HG03520 (cell line): Measurements from ENCODE around the gene KRT25.
"Not testable (repeated sequence)": the region's sequence is repeated elsewhere in the genome, so short reads cannot be mapped to it uniquely, and the experiment has no call there.

Source experiments
- ATAC-seq: cut with Tn5 transposase; IDR thresholded peaks from one replicate; pipeline ENCODE4 v1.9.1; 2021; ENCODE audit warnings: mild to moderate bottlenecking, moderate library complexity; ENCODE audit not compliant: unreplicated experiment

The KRT25 gene

DNA sequence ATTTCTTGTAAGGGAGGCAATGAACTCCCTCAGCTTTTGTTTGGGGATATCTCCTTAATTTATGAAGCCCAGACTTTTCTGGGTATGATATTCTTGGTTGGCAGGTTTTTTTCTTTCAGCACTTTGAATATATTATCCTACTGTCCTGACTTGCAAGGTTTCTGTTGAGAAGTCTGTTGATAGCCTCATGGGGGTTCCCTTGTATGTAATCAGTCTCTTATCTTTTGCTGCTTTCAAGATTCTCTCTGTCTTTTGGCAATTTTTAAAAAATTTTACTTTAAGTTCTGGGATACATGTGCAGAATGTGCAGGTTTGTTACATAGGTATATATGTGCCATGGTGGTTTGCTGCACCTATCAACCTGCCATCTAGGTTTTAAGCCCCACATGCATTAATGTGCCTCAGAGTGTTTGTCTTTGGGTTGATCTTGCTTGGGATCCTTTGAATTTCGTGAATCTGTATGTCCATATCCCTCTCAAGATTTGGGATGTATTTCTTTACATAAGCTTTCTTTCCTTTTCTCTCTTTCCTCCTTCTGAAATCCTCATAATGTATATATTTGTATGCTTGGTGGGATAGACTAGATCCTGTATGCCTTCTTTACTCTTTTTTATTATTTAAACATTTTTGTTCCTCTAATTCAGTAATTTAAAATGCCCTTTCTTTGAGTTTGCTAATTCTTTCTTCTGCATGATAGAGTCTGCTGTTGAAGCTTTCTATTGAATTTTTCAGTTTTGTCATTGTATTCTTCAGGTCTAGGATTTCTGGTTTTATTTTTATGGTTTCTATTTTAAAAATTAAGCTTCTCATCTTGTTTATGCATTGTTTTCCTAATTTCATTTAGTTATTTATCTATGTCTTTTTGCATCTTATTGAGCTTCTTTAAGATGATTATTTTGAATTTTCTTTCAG is 5.2 kb upstream of the KRT25 start:
- ATAC-seq: no peak

DNA sequence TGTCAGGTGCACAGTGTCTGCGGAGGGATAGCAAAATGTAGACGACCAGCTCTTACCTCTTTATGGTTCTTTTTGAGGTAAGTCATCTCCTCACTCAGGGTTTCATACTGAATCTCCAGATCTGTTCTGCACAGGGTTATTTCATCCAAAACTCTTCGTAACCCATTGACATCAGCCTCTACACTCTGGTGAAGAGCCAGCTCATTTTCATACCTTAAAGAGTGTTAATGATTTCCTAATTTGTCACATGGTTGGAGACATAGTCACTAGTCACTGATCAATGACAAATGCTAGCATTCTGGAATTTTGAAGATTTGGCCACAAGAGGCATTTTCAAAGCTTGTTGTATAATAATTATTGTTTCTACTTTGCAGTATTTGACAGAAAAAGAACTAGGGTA is 1.3 kb downstream of the KRT25 start:
- ATAC-seq: no peak

DNA sequence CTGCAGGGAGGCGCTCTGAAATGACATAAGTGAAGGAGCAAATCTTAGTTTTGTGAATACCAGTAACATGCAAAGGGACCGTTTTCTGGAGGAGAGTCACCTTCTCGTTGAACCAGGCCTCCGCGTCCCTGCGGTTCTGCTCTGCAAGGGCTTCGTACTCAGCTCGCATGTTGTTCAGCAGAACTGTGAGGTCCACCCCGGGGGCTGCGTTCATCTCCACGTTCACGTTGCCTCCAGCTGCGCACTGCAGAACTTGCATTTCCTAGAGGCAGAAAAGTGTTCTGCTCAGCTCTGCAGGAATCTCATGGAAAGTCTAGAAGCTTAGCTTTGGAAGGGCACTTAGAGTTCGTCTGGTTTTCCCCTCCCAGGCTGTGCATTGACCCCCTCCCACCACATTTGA is 4.1 kb downstream of the KRT25 start:
- no peak for ATAC-seq

DNA sequence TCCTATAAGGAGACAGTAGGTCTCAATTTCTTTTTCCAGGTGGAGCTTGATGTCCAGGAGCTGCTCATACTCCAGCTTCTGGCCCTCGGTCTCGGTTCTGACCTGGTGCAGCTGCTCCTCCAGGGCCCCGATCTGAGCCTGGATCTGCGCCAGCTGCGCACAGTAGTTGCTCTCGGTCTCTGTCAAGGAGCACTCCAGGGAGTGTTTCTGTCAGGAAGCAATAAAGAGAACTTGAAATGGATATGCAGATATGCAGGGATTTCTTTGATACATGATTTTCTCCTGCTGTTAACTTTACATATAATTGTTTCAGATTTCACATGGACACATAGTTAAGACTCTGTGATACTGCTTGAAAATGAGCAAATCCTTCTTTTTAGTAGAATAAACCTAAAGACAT is 4.7 kb downstream of the KRT25 start:
- ATAC-seq: no peak

DNA sequence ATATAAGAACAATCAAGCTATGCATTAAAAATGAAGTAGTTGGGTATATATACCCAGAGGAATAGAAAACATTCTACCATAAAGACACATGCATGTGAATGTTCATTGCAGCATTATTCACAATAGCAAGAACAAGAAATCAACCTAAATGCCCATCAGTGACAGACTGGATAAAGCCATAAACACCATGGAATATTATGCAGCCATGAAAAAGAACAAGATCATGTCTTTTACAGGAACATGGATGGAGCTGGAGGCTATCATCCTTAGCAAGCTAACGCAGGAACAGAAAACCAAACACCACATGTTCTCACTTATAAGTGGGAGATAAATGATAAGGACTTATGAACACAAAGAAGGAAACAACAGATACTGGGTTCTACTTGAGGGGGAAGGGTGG is 6.5 kb downstream of the KRT25 start:
- ATAC-seq: not testable (repeated sequence)

DNA sequence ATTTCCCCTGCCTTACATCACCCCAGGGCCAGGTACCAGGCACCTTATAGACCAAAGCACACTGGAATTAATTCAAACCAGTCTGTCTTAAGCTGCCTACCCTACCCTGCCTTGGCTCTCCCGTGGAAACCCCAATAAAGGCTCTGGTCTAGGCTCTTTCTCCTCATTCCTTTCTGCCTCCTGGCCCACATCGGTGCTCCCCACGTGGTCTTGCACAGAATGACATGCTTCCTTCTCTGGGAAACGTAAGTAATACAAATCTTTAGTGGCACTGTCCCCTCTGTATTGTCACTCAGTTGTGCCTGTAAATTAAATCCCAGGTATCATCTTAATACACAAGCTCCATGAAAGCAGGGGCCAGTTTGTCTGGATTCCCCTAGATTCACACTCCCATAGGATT is 16.6 kb downstream of the KRT25 start:
- ATAC-seq: no peak

DNA sequence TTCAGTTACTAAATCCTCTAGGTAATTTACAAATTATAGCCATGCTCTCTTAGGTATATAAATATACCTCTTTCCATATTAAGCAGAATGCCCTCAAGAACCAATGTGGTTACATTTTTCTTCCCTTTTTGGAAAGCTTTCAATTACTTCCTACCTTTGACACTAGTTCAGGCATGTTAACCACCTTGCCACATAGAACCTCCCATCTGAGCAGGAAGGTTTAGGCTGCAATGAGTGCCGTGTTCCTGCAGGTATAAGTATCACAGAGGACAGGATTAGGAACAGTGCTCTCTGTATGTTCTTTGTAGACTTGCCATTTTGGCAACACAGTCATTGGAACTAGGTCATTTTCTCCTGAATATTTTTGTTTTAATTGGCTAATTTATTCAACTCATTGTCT is 20.1 kb downstream of the KRT25 start:
- no peak for ATAC-seq

DNA sequence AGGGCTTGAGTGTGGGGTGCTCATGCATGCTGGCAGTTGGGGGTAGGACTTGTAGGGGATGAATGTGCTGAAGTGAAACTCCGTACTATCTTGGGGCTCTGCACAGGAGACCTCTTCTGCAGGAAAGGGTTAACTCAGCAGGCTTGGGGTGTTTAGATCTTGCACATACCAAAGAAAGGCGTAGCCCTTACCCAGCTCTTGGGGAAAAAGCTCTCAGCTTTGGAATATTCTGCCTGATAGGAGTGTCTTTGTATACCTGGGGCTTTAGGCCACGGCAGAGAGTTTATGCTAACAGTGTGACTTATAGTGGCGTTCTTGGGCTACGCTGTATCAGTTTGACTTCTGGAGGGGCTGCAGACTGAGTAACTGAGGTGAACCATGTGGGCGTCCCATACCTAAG is 21.1 kb downstream of the KRT25 start:
- ATAC-seq: no peak

DNA sequence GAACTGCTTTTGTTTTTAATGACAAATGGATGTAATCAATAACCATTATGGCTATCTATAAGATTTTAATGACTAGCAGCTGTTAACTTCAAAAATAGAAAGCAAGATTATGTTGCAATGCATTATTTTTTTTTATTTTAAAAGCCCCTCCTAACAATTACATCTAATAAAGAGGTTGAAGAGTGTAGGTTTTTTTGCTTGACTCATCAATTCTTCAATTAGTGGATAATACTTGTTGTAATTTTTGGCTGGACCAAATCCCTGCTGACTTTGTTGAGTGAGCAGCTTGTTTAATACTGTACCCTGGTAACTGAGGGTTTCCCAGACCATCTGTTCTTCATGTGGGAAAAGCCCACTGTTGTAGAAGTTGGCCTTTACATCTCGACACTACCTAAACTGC is 24.2 kb downstream of the KRT25 start:
- ATAC-seq: no peak

DNA sequence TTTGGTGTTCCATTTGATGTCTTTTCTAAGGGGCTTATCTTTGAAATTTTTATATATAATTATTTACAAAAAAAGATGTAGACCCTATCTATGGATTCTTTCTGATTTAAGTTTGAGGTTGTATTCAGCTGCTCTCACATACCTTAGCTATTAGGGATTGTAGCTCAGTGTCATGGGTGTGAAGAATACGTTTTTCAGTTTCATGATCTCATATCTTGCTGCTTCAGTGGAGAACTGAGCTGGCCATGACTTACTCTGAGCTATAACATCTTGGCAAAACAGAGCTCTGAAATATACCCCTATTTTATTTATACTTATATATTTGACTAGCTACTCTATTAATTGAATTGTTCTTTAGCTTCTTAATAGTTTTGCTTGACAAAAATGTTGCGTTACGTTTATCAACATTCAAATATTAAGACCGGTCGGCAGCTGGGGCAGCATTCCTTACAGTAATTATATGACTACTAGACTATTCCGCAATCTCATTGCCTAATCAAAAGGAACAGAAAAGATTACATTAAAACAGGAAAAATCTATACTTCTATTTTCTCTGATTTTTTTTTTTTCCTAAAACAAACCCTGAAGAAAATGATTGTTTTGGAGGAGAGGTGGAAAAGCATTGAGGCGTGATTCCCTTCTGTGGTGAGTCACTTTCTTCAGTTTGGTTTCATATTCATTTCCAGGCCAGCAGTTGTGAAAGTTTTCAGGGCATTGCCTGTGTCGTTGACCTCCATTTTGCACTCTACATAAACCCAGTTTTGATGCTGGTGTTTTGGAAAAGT is 27.5 kb downstream of the KRT25 start:
- no peak for ATAC-seq

DNA sequence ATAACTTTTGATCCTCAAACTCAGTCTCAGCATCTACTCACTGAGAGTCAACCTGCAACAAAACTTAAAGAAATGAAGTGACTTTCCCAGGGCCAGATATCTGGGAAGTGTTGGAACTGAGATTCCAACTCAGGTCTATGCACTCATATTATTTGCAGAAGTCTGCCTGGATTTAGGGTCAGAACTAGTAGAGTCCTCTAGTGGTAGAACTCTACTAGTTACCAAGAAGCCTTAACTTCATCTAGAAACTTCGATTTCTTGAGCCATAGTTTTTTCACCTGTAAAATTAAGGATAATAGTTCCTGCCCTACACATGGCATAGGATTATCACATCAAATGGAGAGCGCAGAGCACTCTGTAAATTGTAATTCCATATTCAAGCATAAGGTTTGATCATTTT is 28.2 kb downstream of the KRT25 start:
- no peak for ATAC-seq

DNA sequence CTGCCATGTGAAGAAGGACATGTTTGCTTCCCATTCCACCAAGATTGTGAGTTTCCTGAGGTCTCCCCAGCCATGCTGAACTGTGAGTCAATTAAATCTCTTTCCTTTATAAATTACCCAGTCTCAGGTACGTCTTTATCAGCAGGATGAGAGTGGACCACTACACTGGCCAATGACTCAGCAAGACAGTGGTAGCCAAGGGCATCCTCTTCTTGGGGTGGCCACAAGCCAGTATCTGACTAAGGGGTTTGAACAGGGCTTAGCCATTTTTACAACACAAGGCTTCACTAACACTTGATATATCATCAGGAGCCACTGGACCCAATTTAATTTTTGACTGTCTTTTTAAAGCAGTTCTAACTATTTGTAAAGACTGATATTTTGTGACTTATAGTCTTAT is 30.5 kb downstream of the KRT25 start:
- no peak for ATAC-seq

DNA sequence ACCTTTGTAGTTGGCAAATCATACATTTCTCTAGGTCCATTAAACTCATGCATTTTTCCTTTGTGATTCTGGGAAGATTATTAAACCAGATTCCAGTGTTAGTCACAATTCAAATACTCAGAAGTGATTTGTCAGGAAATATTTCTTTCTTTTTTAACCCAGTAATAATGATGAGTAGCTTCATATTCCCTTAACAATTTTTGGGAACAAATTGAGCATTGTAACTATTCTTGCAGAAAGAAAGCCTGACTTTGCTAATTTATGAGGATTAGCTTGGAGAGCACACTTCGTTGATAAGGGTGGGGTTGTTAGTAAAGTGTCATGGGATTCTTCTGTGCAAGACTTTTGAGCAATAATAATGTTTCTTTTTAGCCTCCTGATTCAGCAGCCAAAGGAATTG is 32.9 kb downstream of the KRT25 start:
- no peak for ATAC-seq

DNA sequence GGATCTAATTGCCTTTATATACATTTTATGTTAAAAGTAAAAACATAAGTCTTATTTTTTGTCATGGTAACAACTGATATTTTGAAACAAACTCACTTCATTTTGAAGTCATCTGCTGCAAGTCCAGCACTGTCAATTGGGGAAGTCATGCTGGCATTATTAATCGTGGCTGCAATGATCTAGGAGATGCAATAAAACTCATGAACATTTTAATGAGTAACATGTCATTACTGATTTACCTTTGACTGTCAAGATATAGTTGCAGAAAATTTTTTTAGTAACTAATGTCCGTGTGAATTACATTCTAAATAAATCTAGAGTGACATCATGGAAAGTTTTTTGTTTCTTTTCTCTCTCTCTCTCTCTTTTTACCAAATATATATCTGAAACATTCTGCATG is 34.2 kb downstream of the KRT25 start:
- ATAC-seq: no peak

DNA sequence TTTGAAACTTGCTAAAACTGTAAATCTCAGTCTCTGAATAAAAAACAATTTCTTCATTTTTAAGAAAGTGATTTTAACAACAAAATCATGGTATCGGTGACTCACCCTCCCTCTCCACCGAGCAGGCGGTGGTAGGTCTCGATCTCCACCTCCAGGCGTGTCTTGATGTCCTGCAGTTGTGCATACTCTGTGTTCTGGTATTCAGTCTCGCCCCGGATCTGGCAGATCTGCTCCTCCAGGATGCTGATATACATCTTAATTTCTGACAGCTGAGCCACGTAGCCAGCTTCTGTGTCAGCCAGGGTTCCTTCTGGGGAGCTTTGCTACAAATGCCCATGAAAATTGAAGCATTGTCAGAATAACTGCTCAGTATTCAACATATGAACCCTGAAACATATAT is 36.2 kb downstream of the KRT25 start:
- no peak for ATAC-seq

DNA sequence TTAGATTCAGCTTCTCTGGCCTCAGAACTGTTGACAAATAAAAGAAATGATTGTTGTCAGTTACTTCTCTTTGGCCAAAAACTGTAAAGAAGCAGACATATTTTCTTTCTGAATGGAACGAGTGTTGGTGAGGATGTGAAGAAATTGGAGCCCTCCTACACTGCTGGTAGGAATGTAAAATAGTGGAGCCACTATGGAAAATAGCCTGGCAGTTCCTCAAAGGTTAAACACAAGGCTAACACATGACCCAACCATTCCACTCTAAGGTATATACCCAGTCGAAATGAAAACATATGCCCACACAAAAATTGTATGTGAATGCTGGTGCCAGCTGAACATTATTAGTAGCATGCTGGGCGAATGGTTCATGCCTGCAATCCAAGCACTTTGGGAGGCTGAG is 37.4 kb downstream of the KRT25 start:
- ATAC-seq: no peak

DNA sequence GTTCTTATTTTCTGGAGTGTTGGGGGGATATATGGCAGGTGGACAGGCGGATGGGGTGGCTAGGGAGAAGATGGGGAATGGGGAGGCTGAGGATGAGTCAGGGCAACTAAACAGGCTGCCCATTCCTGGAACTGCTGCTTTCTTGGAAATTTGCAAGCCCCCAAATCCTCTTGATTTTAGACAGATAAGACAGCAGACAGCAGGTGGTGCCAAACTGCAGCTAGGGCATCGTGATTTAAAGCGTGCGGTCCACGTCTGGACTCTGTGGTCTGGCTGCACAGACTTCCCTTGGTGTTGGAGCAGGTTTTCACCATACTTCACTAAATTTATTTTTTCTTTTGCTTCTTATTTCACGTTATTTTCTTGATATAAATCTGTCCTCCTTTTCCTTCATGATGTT is 40.7 kb downstream of the KRT25 start:
- ATAC-seq: no peak

DNA sequence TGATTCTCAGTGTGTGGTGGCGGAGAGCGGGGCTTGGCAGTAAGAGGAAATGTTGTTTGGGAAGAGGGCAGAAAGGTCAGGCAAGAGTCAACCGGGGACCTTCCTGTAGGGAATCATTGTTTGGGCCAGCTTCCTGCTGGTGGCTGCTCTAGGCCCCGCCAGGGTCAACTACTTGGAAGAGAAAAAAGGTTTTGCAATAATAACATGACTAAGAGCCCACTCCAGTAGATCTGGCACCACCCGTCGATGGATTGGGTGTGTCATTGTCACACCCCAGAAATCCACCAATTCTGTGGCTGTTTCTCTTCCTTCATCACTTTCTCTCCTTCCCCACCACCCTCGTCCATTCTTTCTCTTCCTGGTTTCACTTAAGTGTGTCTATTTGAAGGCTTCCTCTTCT is 47.4 kb downstream of the KRT25 start:
- no peak for ATAC-seq

DNA sequence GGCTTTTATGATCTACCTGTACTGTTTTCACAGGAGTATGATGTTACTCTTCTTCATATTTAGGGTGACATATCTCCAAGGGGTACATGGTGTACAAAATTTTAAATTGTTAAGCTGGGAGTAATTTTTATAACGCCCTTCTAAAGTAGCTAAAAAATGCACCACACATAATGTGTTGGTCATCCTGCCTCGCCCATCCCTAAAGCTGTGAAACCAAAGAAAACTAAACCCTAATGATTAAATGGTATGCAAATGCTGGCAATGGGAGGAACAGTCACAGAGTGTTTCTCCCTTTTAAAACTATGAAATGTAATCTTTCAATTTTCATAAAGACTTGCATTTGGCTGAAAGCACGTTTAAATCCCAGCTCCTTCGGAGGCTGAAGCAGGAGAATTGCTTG is 49.5 kb downstream of the KRT25 start:
- ATAC-seq: no peak

DNA sequence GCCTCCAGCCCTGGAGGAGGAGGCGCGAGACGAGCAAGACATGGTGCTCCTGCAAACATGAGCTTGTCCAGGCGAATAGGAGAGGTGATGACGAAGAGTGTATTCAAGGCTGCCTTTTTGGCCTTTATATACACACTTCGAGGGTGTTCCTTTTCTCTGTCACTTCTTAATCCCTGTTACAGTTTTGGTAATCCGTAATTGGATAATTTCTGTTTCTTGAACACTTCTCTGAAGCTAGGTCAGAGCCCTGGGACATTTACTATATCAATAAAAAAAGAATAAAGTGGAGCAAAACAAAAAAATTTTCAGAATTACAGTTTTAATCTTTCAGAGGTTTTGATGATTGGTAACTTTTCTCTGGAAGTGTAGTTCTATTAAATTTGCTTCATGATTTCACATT is 51.5 kb downstream of the KRT25 start, which contains the start of gene KRT24:
Gene KRT24 (minus strand): TSS at position 101 of the 400 bp plus-strand sequence. CDS start 59 bp downstream, at position 42.
- no peak for ATAC-seq

DNA sequence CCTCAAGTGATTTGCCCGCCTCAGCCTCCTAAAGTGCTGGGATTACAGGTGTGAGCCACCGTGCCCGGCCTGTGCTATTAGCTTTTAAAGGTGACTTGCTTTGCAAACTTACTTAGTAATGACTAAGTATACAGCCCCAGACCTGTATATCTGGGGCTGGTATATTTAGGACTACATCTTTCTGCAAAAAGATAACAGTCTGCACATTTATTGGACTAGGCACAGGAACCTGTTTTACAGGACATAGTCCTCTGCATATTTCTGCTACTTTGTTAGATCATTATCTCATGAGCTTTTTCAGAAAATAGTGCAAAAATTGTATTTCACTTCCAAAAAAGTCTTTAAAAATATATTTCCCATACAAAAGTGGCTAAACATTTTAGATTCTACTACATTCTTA is 52.9 kb downstream of the KRT25 start:
- no peak for ATAC-seq

DNA sequence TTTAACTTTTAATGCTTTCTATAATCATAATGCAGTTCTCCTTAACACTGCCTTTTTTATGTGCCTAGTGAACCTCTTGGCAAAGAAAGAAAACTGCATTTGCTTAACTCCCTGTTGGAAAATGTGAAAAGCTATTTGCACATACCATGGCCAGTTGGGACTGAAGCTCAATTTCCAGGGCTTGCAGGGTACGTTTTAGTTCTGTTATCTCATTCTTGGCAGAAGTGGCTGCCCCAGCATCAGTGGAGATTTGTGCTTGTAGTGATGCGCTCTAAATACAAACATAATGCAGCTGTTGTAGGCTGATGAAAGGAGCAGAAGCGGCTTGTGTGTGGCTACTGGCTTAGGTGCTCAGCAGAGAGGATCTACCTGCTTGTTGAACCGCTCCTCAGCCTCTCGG is 55.3 kb downstream of the KRT25 start:
- no peak for ATAC-seq
